GM19023 (cell line): ENCODE results near the gene CAMK1D.

Experiments
- ATAC-seq: cut with Tn5 transposase; IDR thresholded peaks from one replicate; pipeline ENCODE4 v1.9.1; 2021; ENCODE audit warnings: mild to moderate bottlenecking, moderate library complexity; ENCODE audit not compliant: unreplicated experiment

The CAMK1D gene

GRCh38 chr10:12589291-12589690, 239.9 kb downstream of the CAMK1D start:
- peak; percentile 49 for ATAC-seq

GRCh38 chr10:12589791-12590190, 240.4 kb downstream of the CAMK1D start:
- ATAC-seq, result no peak

GRCh38 chr10:12590675-12591659, 241.6 kb downstream of the CAMK1D start:
- no peak for ATAC-seq

GRCh38 chr10:12592967-12593366, 243.6 kb downstream of the CAMK1D start:
- no peak for ATAC-seq

- no peak for ATAC-seq
Measured at GRCh38 chr10:12594448-12594944, 245.1 kb downstream of the CAMK1D start.

- no peak for ATAC-seq
Measured at GRCh38 chr10:12595936-12596576, 246.7 kb downstream of the CAMK1D start.

- no peak for ATAC-seq
Measured at GRCh38 chr10:12597176-12597575, 247.8 kb downstream of the CAMK1D start.

- ATAC-seq, result no peak
Measured at GRCh38 chr10:12597788-12598765, 248.7 kb downstream of the CAMK1D start.

- ATAC-seq, result no peak
Measured at GRCh38 chr10:12600652-12601051, 251.3 kb downstream of the CAMK1D start.

- ATAC-seq, result no peak
Measured at GRCh38 chr10:12602521-12602920, 253.2 kb downstream of the CAMK1D start.

- ATAC-seq, result no peak
Measured at GRCh38 chr10:12603766-12604470, 254.6 kb downstream of the CAMK1D start.

- ATAC-seq, result peak; percentile 71
Measured at GRCh38 chr10:12605580-12606405, 256.4 kb downstream of the CAMK1D start.

- no peak for ATAC-seq
Measured at GRCh38 chr10:12606461-12606860, 257.1 kb downstream of the CAMK1D start.

GRCh38 chr10:12608761-12609160, 259.4 kb downstream of the CAMK1D start:
- no peak for ATAC-seq

- no peak for ATAC-seq
Measured at GRCh38 chr10:12609435-12609834, 260.1 kb downstream of the CAMK1D start.

- ATAC-seq, result no peak
Measured at GRCh38 chr10:12613136-12613535, 263.8 kb downstream of the CAMK1D start.

- no peak for ATAC-seq
Measured at GRCh38 chr10:12614177-12614995, 265.0 kb downstream of the CAMK1D start.
